Neural cell (in vitro differentiated cells): Measurements from ENCODE around the gene AHCTF1. TPM values are rescaled to one million over a fixed set of nuclear protein-coding genes. Genes with fewer than 3 reads are reported as not detected.

ENCODE experiments used
- H2AFZ ChIP-seq: fragments of 200-600, 300-800 bp; sonication (generic), shearing (Covaris generic); 2 replicates; pipeline ENCODE4 v1.6.0; 2014; ENCODE audit warnings: low read depth, mild to moderate bottlenecking, antibody characterized with exemption, low read length, moderate library complexity
- H3F3A ChIP-seq: fragments of 200-600 bp; shearing (Covaris generic); 2 replicates; pipeline ENCODE4 v1.6.1; 2016; ENCODE audit warnings: mild to moderate bottlenecking, moderate library complexity, mixed read lengths, antibody characterized with exemption, low read length; ENCODE audit not compliant: insufficient read depth, poor library complexity, severe bottlenecking
- H3K27ac ChIP-seq: fragments of 200-600, 300-800 bp; sonication (generic), shearing (Covaris generic); 2 replicates; pipeline ENCODE4 v1.5.1; 2014; ENCODE audit warnings: mild to moderate bottlenecking, low read length, moderate library complexity
- H3K27me3 ChIP-seq: fragments of 300-800, 200-600 bp; sonication (generic), shearing (Covaris generic); 2 replicates; pipeline ENCODE4 v1.6.0; 2014; ENCODE audit warnings: mild to moderate bottlenecking, low read depth, low read length, moderate library complexity; ENCODE audit not compliant: insufficient read depth
- H3K36me3 ChIP-seq: fragments of 300-800, 200-600 bp; sonication (generic), shearing (Covaris generic); 2 replicates; pipeline ENCODE4 v1.5.1; 2014; ENCODE audit warnings: mild to moderate bottlenecking, antibody characterized with exemption, low read length, moderate library complexity; ENCODE audit not compliant: insufficient read depth
- H3K4me2 ChIP-seq: fragments of 300-800, 200-600 bp; sonication (generic), shearing (Covaris generic); 2 replicates; pipeline ENCODE4 v1.6.0; 2014; ENCODE audit warnings: mild to moderate bottlenecking, low read length
- H3K4me3 ChIP-seq: fragments of 300-800, 200-600 bp; sonication (generic), shearing (Covaris generic); 2 replicates; pipeline ENCODE4 v1.5.1; 2014; ENCODE audit warnings: mild to moderate bottlenecking, low read length, moderate library complexity
- H3K79me2 ChIP-seq: fragments of 200-600 bp; shearing (Covaris generic); replicated peaks from 2 replicates; pipeline ENCODE4 v1.6.0; 2014; ENCODE audit warnings: mild to moderate bottlenecking, low read length, moderate library complexity; ENCODE audit not compliant: insufficient read depth
- H3K9ac ChIP-seq: fragments of 300-800, 200-600 bp; sonication (generic), shearing (Covaris generic); 2 replicates; pipeline ENCODE4 v1.6.1; 2016; ENCODE audit warnings: mild to moderate bottlenecking, low read length, mixed read lengths
- H3K9me2 ChIP-seq: fragments of 200-600 bp; shearing (Covaris generic); 2 replicates; pipeline ENCODE4 v1.6.1; 2016; ENCODE audit warnings: mild to moderate bottlenecking, low read length, mixed read lengths; ENCODE audit not compliant: insufficient read depth
- H3K9me3 ChIP-seq: fragments of 200-600, 300-800 bp; sonication (generic), shearing (Covaris generic); 2 replicates; pipeline ENCODE4 v1.6.1; 2016; ENCODE audit warnings: mild to moderate bottlenecking, mixed run types, low read length, moderate library complexity, mixed read lengths
- H4K20me1 ChIP-seq: fragments of 200-600 bp; shearing (Covaris generic); 2 replicates; pipeline ENCODE4 v1.6.1; 2016; ENCODE audit warnings: mild to moderate bottlenecking, mixed run types; ENCODE audit not compliant: insufficient read depth
- EP300 ChIP-seq: fragments of 450-650 bp; conservative IDR thresholded peaks from 2 replicates; pipeline ENCODE4 v1.6.1; 2014; ENCODE audit warnings: antibody characterized with exemption, mild to moderate bottlenecking, moderate library complexity; ENCODE audit not compliant: poor library complexity, severe bottlenecking
- EZH2 ChIP-seq: fragments of 200-600, 300-800 bp; shearing (Covaris generic), sonication (generic); IDR thresholded peaks from 2 replicates; pipeline ENCODE4 v1.6.1; 2014; ENCODE audit warnings: antibody characterized with exemption, low read length, borderline replicate concordance, mild to moderate bottlenecking; ENCODE audit not compliant: insufficient read depth, poor library complexity, severe bottlenecking
- MXI1 ChIP-seq: fragments of 450-650 bp; conservative IDR thresholded peaks from 2 replicates; pipeline ENCODE4 v1.6.1; 2014; ENCODE audit warnings: antibody characterized with exemption, mild to moderate bottlenecking; ENCODE audit not compliant: poor library complexity, severe bottlenecking
- POLR2AphosphoS5 ChIP-seq: IDR thresholded peaks from 2 replicates; pipeline ENCODE4 v1.6.1; 2012
- RAD21 ChIP-seq: fragments of 450-650 bp; conservative IDR thresholded peaks from 2 replicates; pipeline ENCODE4 v1.6.1; 2014; ENCODE audit warnings: antibody characterized with exemption, mild to moderate bottlenecking, moderate library complexity
- REST ChIP-seq: IDR thresholded peaks from 2 replicates; pipeline ENCODE4 v1.6.1; 2012; ENCODE audit warnings: borderline replicate concordance
- SMC3 ChIP-seq: fragments of 450-650 bp; conservative IDR thresholded peaks from 2 replicates; pipeline ENCODE4 v1.6.1; 2014; ENCODE audit warnings: antibody characterized with exemption, mild to moderate bottlenecking, moderate library complexity; ENCODE audit not compliant: poor library complexity
- TAF1 ChIP-seq: IDR thresholded peaks from 2 replicates; pipeline ENCODE4 v1.6.1; 2012; ENCODE audit warnings: low read depth
- polyA plus RNA-seq: library from polyadenylated mRNA; depleted of rRNA; stranded (reverse); fragments of >200 nt; gene quantifications from 2 replicates; pipeline ENCODE4 v1.2.3, GENCODE V29; 2014
- TF ChIP-seq, protein P1 (sequence below): fragments of 450-650 bp; IDR thresholded peaks from 2 replicates; pipeline ENCODE4 v1.5.1; 2014; ENCODE audit warnings: antibody characterized with exemption, mild to moderate bottlenecking, moderate library complexity; ENCODE audit not compliant: poor library complexity, severe bottlenecking

AHCTF1 gene
- polyA plus RNA-seq, 1 donor from 2014 or later, result 27.1 TPM

DNA sequence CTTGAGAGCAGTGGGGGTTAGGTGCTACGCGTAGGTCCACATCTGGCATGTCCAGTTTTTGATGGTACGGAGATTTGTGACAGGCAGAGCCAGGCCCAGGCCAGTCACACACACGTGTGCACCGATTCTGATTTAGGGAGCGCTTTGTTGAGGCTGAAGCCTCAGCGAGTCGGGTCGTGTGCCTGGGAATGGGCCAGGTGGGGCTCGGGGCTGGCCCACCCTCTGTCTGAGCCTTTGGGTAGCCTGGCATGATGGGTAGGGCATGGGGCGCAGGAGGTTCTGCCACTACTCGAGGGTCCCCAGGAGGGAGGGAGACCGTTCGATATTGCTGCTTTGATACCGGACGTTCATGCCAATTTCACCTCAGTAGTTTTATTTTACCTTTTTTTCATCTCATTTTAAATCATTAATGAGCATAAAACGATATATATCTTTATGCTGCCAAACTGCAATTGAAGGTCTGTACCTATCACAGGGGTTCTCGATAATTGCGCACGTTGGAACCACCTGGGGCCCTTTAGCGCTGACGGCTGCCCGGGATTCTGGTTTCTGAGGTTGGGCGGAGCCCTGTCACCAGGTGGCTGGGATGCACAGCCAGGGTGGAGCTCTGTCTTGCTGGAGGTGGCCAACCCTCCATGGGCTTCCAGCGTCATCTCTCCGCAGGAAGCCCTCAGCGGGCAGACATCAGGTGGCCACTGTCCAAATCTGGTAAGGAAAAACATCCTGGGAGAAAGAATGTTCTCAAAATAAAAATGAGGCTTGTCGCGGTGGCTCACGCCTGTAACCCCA, 135.6 kb downstream of the AHCTF1 start (continued):
- no peak for TF ChIP-seq RAD21
- TF ChIP-seq, protein P1, sequence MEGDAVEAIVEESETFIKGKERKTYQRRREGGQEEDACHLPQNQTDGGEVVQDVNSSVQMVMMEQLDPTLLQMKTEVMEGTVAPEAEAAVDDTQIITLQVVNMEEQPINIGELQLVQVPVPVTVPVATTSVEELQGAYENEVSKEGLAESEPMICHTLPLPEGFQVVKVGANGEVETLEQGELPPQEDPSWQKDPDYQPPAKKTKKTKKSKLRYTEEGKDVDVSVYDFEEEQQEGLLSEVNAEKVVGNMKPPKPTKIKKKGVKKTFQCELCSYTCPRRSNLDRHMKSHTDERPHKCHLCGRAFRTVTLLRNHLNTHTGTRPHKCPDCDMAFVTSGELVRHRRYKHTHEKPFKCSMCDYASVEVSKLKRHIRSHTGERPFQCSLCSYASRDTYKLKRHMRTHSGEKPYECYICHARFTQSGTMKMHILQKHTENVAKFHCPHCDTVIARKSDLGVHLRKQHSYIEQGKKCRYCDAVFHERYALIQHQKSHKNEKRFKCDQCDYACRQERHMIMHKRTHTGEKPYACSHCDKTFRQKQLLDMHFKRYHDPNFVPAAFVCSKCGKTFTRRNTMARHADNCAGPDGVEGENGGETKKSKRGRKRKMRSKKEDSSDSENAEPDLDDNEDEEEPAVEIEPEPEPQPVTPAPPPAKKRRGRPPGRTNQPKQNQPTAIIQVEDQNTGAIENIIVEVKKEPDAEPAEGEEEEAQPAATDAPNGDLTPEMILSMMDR, result no peak

GRCh38 chr1:246794828-246795671, 136.7 kb downstream of the AHCTF1 start:
- Histone ChIP-seq H3K9ac (no peak overlapping the region), H3F3A (no peaks in the 10 kb centered on the region), H2AFZ (no peak overlapping the region), H3K36me3 (no peaks in the 10 kb centered on the region), H3K79me2 (no peaks in the 10 kb centered on the region), H3K27me3 (no peaks in the 10 kb centered on the region), H4K20me1 (no peaks in the 10 kb centered on the region), H3K27ac (no peak overlapping the region), H3K4me2 (no peak overlapping the region), H3K9me3 (no peaks in the 10 kb centered on the region), H3K9me2 (no peaks in the 10 kb centered on the region), H3K4me3 (no peak overlapping the region)
- TF ChIP-seq EZH2, result no peak
- TF ChIP-seq, protein P1, result no peak

DNA sequence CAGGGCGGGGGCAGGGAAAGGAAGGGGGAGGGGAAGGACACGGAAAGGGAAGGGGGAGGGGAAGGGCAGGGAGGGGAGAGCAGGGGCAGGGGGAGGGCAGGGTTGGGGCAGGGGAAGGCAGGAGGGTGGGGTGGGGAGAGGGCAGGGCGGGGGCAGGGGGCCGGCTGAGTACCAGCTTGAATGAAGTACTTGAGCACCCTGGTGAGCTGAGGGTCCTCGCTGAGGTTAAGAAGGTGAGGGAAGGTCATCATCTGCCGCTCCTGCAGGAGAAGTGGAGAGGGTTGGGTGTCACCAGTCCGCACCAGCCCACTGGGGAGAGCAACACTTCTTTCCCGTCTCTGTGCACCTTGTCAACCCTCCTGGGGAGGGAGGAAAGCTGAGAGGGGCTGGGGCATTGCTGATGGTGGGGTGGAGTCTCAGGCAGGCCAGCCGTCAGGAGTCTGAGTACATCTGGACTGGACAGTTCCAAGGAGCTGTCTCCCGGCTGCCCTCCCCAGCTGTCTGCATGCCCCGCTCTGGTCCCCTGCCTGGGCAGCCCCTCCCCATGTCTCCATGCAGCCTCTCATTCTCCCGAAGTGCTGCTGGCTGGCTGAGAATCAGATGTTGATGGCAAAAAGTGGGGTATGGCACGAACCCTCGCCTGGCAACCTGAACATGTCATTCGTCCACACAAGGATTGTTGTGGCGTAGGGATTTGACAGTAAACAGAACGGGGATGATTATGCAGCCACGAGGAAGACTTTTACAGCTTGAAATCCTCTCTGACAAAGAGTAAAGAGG, 137.5 kb downstream of the AHCTF1 start:
- Histone ChIP-seq H3K27ac (no peak overlapping the region), H4K20me1 (no peaks in the 10 kb centered on the region), H3K9me2 (no peaks in the 10 kb centered on the region), H3K27me3 (no peaks in the 10 kb centered on the region), H3K79me2 (no peaks in the 10 kb centered on the region), H3K36me3 (no peaks in the 10 kb centered on the region), H3K9ac (no peak overlapping the region), H3K4me2 (no peak overlapping the region), H2AFZ (no peak overlapping the region), H3F3A (no peaks in the 10 kb centered on the region), H3K4me3 (no peak overlapping the region), H3K9me3 (no peaks in the 10 kb centered on the region)
- TF ChIP-seq REST (no peak), SMC3 (no peak), MXI1 (no peak), RAD21 (no peak), EZH2 (no peak), EP300 (no peak), POLR2AphosphoS5 (no peak), TAF1 (no peak)
- TF ChIP-seq, protein P1, result no peak
